Kidney tubule cell (primary cell): ENCODE data around the gene KCNK16.
"Not testable (repeated sequence)": the region's sequence is repeated elsewhere in the genome, so short reads cannot be mapped to it uniquely, and the experiment has no call there.

ENCODE experiments used
- DNase-seq: peaks from one replicate; pipeline ENCODE4 v3.0.0-alpha.2; 2018; ENCODE audit warnings: low spot score

KCNK16 gene

GRCh38 chr6:39309942-39310531 lies 12.5 kb downstream of the KCNK16 start:
- DNase-seq = peak; percentile 69

DNA sequence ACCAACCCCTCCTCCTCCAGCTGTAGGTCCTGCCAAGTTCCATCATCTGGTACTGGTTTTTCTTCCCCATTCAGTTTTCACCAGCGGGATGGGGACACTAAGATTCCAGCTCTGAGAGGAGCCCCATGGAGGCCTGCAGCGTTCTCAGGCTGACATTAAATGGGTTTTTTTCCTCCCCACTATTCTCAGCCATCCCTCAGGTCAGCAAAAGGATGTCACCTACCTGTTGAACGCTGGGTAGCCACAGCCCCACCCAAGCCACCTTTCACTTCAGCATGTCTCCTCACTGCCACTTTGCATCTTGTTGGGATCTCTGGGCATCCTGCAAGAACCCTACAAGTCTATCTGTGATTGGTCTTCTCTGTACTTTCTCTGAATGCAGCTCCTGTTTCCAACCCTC lies 15.0 kb downstream of the KCNK16 start:
- DNase-seq = no peak

DNA sequence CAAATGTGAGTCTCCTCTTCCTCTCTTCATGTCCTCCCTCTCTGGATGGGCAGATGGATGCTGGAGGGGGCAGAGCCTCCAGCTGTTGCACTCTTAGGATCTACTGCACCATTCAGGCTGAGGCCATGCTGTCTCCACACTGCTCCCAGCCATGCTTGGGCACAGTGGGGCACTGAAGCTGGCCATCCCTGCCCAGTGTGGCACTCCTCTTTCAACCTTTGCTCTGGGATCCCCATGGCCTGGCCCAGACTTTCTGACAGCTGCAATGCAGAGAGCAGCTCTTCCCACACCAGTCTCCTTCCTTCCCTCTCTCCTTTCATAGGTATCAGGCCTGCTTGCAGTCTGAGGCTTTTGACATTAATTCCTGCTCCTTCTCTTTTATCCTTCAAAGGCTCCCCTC lies 17.6 kb downstream of the KCNK16 start:
- DNase-seq = no peak

DNA sequence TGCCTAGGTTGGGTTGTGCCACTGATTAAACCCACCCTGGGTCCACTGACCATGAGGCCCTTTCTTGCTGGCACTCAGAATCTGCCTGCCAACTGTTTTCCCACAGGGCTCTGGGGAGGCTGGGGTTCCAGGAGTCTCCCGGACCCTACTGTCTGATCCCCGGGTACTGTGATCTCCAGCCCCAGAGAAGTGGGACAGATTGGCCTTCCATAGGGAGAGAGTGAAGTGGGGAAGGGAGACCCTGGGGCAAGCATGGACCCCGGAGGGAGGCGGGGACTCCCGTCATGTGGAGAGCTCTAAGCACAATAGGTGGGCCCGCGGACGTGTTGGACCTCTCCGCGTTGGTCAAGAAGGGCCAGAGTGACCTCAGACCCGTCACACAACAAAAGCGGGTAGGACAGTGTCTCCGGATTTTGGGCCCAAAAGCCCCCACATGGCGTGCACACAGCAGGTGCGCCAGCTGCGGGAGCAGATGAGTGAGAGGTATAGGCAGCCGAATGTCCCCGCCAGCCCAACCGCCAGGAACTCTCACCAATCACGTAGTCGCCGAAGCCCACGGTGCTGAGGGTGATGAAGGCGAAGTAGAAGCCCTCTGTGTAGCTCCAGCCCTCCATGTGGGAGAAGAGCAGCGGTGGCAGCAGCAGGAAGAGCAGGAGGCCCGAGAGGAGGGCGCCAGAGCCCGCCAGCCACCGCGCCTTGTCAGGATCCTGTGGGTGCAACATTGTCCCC lies 18.9 kb downstream of the KCNK16 start:
- DNase-seq = no peak

DNA sequence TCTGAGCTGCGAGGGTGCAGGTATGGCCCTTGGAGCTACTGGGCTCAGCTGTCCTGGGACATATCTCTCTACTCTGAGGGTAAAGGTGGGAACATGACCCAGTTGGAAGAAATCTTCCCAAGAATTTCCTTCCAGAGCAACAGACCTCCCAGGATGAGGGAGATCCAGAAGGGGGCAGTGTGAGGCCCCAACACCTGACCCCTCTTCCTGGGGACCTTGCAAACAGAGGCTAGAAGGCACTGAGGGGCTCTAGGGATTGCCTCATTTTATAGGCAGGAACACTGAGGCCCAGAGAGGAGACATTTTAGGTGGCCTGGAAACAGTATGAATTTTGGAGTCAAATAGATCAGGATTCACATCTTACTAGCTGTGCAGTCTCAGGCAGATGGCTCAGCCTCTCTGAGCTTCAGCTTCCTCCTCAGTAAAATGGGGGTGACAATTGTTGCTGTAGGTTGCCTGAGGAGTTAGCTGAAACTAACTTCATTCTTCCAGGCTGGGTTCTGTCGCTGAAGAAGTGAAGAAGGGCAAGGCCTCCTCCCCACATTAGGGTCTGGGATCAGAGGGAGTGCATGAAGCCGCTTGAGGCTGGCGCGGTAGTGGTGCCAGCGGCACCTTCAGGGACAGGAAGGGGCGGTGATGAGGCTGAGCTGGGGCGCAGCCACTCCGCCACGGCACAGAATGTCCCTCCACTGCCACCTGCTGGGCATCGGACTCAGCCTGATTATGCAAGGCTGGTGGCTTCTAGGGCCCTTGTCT lies 19.7 kb downstream of the KCNK16 start:
- peak; percentile 78 for DNase-seq

DNA sequence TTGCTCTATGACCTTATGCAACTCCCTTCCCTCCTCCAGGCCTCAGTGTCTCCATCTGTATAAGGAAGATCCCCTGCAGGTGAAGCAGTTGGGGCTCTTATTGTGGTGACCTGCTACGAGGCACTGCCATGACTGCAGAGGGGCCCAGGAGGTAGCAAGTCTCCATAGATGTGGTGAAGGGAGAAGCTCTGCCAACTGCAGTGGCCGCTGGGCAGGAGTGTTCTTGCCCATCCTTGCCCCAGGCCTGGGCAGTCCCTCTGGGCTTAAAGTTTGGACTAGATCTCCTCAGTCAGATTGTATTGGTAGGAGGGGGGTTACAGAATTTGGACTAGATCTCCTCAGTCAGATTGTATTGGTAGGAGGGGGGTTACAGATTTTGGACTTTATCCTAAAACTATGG lies 20.5 kb downstream of the KCNK16 start:
- DNase-seq = no peak

GRCh38 chr6:39301606-39302005 lies 20.9 kb downstream of the KCNK16 start:
- DNase-seq = no peak

- DNase-seq = no peak
Measured at GRCh38 chr6:39300739-39301138, 21.8 kb downstream of the KCNK16 start.

DNA sequence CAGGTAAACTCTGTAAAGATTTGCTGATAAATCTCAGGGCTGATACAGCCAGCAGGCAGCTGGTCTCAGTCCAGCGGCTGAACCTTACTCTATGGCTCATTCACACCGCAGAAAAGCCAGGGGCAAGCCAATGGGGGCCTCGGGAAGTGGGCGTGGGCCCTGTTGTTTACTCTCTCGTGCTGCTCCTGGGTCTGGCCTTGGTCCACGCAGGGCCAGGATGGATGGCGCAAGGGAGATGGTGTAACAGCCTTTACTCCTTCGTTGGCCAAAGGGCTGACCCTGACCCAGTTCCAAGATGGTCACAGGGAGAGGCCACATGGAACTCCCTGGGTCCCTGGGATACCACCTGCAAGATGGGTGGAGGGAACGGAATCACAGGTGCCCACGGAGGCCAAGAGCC lies 24.4 kb downstream of the KCNK16 start:
- no peak for DNase-seq

GRCh38 chr6:39296745-39297640 lies 25.5 kb downstream of the KCNK16 start:
- peak; percentile 13 for DNase-seq

- DNase-seq = no peak
Measured at GRCh38 chr6:39295611-39296011, 26.9 kb downstream of the KCNK16 start.

DNA sequence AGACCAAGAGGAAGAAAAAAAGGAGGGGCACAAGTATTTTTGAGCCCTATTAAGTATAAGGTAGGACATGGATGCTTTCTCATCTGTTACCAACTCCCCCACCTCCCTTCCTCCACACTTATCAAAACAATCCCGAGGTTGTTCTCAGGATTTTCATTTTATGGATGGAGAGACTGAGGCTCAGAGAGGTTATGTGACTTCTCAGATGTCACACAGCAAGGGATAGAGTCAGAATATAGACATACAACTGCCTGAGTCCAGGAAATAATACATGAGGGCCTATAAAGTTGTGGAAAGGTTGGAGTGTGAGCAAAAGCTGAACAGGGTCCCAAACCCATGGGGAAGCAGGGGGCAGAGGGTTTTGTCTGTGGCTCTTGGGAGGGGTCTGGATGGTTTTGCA lies 27.6 kb downstream of the KCNK16 start:
- DNase-seq = no peak

GRCh38 chr6:39294133-39294532 lies 28.4 kb downstream of the KCNK16 start:
- DNase-seq = peak; percentile 56

DNA sequence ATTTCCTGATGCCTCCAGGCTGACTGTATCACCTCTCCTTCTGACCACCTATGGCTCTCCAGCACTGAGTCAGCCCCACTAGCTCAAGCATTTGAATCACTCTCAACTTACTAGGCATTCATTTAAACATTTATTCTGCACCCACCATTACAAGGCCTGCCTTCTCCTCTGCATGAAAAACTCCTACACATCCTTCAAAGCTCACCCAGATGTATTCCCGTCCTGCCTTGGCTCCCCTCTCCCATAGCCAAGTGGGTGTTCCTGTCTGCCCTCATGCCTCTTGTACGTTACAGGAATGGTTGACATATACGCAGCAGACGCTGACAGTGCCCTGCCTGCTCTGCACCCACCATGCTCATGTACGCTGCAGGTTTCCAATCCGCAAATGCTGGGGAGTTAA lies 29.9 kb downstream of the KCNK16 start:
- peak; percentile 25 for DNase-seq

GRCh38 chr6:39289490-39289889 lies 33.0 kb downstream of the KCNK16 start:
- DNase-seq = peak; percentile 76

GRCh38 chr6:39287601-39288000 lies 34.9 kb downstream of the KCNK16 start:
- no peak for DNase-seq

- not testable (repeated sequence) for DNase-seq
Measured at GRCh38 chr6:39286596-39286995, 35.9 kb downstream of the KCNK16 start.

DNA sequence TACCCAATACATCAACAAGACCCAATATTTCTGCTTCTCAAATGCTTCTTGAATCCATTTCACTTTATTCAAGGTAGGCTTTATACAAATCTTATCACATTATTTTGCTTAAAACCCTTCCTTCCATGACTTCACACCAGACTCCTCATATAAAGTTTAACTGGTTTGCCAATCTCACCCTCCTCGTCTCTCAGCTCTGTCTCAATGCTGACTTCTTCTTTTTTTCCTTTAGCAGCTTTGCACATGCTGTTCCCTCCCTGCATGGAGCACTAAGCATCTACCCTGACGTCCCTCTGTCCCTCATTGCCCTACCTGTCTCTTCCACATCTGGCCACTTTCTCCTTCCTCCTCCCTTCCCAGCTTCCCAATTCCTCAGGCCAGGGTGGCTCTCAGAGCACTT lies 39.7 kb downstream of the KCNK16 start:
- DNase-seq = no peak

- no peak for DNase-seq
Measured at GRCh38 chr6:39281312-39281980, 41.1 kb downstream of the KCNK16 start.

DNA sequence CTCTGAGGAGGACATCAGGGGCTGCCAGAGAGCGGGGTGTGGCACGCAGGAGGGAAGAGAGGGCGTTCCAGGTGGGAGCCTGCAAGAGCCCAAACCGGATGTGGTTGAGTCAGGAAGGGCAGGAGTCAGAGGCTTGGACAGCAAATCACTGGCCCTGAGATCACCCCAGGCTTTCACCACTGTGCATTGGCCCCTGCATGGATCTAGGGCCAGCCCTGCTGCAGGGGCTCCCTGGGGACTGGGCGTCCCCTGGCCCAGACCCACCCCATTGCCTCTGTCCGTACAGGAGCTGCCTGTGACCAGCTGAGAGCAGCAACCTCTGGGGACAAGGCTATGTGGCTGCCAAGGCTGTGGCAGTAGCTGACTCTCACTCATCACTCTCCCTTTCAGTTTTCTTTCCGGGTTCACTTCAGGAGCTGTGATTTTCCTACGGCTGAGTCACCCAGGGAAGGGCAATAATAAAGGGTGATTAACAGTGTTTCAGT lies 42.2 kb downstream of the KCNK16 start:
- peak; percentile 92 for DNase-seq

- no peak for DNase-seq
Measured at GRCh38 chr6:39279539-39279938, 43.0 kb downstream of the KCNK16 start.
